ENCODE results near the gene IL4I1. TPM values are rescaled to one million over a fixed set of nuclear protein-coding genes. Genes with fewer than 3 reads are reported as not detected.

IL4I1 gene
- total RNA-seq, 4 donors from 2014 or later, result 0.15 to 1.1 TPM; not detected in 2

DNA sequence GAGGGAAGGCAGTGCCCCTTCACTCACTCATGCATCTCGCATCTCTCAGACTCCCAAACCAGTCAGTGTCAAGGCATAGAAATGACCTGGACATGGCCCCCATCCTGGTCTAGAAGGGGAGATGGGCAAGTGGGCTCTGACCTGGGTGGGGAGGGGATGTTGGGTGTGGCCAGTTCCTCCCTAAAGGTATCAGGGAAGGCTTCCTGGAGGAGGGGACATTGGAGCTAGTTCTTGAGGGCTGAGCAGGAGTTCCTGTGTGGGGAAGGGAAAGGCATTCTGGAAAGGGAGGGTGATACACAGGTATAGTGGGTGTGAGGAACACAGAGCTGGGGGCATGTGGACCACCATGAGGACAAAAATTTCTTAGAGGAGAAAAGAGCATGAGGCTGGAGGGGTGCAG lies 4.0 kb downstream of the IL4I1 start:
- Histone ChIP-seq H3K27me3 (peaks cover 6 to 9% (median 7%) of the 10 kb centered on the region in 3 donors), H3K4me3 (no peak overlapping the region), H3K27ac (no peak overlapping the region), H3K36me3 (no peaks in the 10 kb centered on the region), H3K4me1 (peaks cover 2 to 12% of the 10 kb centered on the region in 2 donors), H3K9me3 (no peaks in the 10 kb centered on the region)
- no peak for TF ChIP-seq POLR2A (IDR thresholded peaks at IDR 0.05)
- TF ChIP-seq, protein P1, sequence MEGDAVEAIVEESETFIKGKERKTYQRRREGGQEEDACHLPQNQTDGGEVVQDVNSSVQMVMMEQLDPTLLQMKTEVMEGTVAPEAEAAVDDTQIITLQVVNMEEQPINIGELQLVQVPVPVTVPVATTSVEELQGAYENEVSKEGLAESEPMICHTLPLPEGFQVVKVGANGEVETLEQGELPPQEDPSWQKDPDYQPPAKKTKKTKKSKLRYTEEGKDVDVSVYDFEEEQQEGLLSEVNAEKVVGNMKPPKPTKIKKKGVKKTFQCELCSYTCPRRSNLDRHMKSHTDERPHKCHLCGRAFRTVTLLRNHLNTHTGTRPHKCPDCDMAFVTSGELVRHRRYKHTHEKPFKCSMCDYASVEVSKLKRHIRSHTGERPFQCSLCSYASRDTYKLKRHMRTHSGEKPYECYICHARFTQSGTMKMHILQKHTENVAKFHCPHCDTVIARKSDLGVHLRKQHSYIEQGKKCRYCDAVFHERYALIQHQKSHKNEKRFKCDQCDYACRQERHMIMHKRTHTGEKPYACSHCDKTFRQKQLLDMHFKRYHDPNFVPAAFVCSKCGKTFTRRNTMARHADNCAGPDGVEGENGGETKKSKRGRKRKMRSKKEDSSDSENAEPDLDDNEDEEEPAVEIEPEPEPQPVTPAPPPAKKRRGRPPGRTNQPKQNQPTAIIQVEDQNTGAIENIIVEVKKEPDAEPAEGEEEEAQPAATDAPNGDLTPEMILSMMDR (IDR thresholded peaks at IDR 0.05 in 4 of 5, conservative IDR thresholded peaks at IDR 0.05 in 1 of 5), result no peak
- in situ Hi-C loops (cut with MboI; ENCODE audit: low sequenced_read_pairs in 4 of 4), result no loop called here
- no peak for DNase-seq
- no peak for ATAC-seq
- intact Hi-C loops (cut with DNase I; ENCODE audit: low total_unique reads), result no loop called here

DNA sequence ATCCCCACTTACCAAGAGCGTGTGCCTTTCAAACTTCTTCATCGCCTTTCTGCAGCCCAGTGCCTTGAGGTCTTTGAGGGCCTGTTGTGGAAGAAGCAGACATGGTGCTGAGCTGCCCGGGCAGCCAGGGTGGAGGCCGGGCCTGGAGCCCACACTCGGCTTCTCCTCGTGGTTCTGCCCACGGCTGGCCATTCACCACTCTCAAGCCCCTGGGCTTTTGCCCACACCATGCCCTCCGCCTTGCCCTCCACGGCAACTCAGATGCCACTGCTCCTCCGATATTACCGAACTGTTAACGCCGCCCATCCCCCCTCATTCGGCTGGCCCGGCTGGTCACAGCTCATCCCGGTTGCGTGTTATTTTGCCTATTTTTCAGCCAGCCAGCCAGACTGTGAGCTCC lies 5.3 kb downstream of the IL4I1 start:
- intact Hi-C loops (cut with DNase I; ENCODE audit: low total_unique reads), result no loop called here
- Histone ChIP-seq H3K4me3 (no peak overlapping the region), H3K36me3 (peaks cover 0 to 2% of the 10 kb centered on the region in 2 donors), H3K27ac (no peak overlapping the region), H3K27me3 (peaks cover 6 to 9% (median 7%) of the 10 kb centered on the region in 3 donors), H3K4me1 (peaks cover 2 to 12% of the 10 kb centered on the region in 2 donors), H3K9me3 (no peaks in the 10 kb centered on the region)
- DNase-seq (no peak), ATAC-seq (no peak)
- TF ChIP-seq, protein P1 (IDR thresholded peaks at IDR 0.05 in 4 of 5, conservative IDR thresholded peaks at IDR 0.05 in 1 of 5), result no peak
- no peak for TF ChIP-seq POLR2A (IDR thresholded peaks at IDR 0.05)
- in situ Hi-C loops (cut with MboI; ENCODE audit: low sequenced_read_pairs in 4 of 4), result no loop called here

DNA sequence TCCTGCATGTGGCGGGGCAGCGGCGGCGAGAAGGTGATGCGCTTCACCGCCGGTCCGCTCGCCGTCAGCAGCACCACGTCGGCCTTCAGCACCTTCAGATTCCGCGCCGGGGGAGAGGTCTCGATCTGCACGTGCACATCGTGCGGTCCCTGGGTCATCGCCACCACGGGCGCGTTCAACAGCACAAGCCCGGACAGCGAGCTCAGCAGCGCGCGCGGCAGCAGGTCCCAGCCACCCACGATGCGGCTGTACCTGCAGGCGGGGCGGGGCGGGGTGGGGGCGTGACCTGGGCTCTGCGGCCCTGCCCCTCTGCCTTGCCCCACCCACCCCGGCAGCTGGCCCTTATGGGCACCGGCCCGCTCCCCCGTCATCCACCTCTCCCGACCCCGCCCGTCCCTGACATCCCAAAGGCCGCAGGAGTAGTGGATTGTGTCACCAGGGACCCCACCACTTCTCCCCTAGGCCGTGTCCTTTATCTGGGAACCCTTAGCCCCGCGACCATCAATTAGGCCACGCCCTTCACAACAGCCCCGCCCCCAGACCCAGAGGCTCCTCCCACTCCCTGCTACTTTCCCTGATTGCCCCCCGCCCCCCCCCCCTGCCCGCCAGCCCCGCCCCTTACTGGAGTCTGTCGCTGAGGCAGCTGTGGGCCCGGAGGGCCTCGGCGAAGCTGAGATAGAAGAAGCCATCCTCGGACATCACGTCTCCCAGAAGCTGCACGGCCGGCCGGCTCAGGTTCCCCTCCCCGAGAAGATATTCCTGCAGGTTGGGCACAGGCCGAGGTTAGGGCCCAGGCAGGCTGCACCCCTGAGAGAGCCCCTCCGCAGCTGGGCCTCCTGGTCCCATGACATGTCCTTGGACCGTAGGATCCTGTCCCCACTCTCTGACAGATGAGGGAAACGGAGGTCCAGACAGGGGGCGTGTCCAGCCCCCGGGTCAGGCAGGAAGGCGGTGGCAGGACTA lies 6.1 kb downstream of the IL4I1 start:
- peak; percentile 19 to 51 for ATAC-seq
- Histone ChIP-seq H3K4me3 (peak overlapping the region; percentile 36 to 61 (median 40)), H3K27ac (no peak overlapping the region), H3K36me3 (peaks cover 0 to 8% of the 10 kb centered on the region in 2 donors), H3K4me1 (peaks cover 2 to 12% of the 10 kb centered on the region in 2 donors), H3K9me3 (no peaks in the 10 kb centered on the region), H3K27me3 (peaks cover 6 to 9% (median 7%) of the 10 kb centered on the region in 3 donors)
- no peak for DNase-seq
- intact Hi-C loops (cut with DNase I; ENCODE audit: low total_unique reads) (no loop called here), in situ Hi-C loops (cut with MboI; ENCODE audit: low sequenced_read_pairs in 4 of 4) (no loop called here)
- no peak for TF ChIP-seq POLR2A (IDR thresholded peaks at IDR 0.05)
- TF ChIP-seq, protein P1 (IDR thresholded peaks at IDR 0.05 in 4 of 5, conservative IDR thresholded peaks at IDR 0.05 in 1 of 5), result peak in 3 of 5 experiments; percentile 5 to 24 (median 15)

DNA sequence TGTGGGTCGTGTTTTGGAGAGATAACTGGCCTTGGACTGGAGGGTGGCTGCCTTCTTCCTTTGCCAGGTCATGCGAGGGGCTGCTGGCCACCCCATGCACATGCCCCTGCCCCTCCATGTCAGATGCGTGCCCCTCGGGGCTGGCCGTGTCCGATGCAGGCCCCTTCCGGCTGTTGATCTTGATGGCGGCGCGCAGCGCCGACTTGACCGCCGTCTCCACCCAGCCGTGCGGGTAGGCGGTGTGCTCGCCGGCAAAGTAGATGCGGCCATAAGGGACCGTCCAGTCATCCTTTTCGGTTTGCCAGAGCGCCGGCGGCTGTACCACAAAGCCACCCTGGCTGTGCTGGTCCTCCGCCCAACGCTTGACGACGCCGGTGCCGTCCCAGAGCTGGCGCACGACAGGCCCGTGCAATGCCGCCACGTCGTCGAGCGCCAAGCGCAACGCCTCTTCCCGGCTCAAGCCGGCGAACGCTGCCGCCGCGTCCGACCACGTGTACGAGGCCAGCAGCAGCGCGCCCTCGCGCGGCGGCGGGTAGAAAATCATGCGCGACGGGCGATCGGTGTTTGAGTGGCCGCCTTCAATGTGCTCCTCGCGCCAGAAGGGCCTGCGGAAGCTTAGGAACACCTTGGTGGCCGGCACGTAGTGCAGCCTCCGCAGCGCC lies 6.9 kb downstream of the IL4I1 start:
- Histone ChIP-seq H3K27ac (no peak overlapping the region), H3K36me3 (peaks cover 0 to 16% of the 10 kb centered on the region in 2 donors), H3K27me3 (peaks cover 6 to 9% (median 7%) of the 10 kb centered on the region in 3 donors), H3K9me3 (no peaks in the 10 kb centered on the region), H3K4me1 (peaks cover 2 to 12% of the 10 kb centered on the region in 2 donors), H3K4me3 (peak overlapping the region; percentile 36 to 61 (median 40))
- intact Hi-C loops (cut with DNase I; ENCODE audit: low total_unique reads) (no loop called here), in situ Hi-C loops (cut with MboI; ENCODE audit: low sequenced_read_pairs in 4 of 4) (no loop called here)
- peak; percentile 46 to 70 for DNase-seq
- peak; percentile 60 to 84 for ATAC-seq
- no peak for TF ChIP-seq POLR2A (IDR thresholded peaks at IDR 0.05)
- TF ChIP-seq, protein P1 (IDR thresholded peaks at IDR 0.05 in 4 of 5, conservative IDR thresholded peaks at IDR 0.05 in 1 of 5), result peak; percentile 53 to 85 (median 80)
